SK-N-SH (cell line): Measurements from ENCODE around the gene CINP. TPM values are rescaled to one million over a fixed set of nuclear protein-coding genes. Genes with fewer than 3 reads are reported as not detected.

Experiments used
- CTCF ChIA-PET: fragments of 300-600, 350-600 bp; formaldehyde crosslinking; extraction: SDS; loops from one replicate; lab custom pipeline; 2021; lab: Yijun Ruan, JAX
- POLR2A ChIA-PET: fragments of 350-600 bp; sonication (Branson Sonifier 250); formaldehyde crosslinking; extraction: SDS; loops from one replicate; lab custom pipeline; 2020; ENCODE audit warnings: antibody characterized with exemption, inconsistent platforms; lab: Yijun Ruan, JAX
- DNase-seq: peaks from one replicate; pipeline ENCODE4 v3.0.0; 2012
- H2AFZ ChIP-seq: fragments of 200-600 bp; sonication (generic); 2 replicates; pipeline ENCODE4 v1.8.1; 2016; ENCODE audit warnings: antibody characterized with exemption, mild to moderate bottlenecking, low read depth
- H3F3A ChIP-seq: fragments of 200-600 bp; sonication (generic); replicated peaks from 2 replicates; pipeline ENCODE3; 2016; ENCODE audit warnings: antibody characterized with exemption, mild to moderate bottlenecking; ENCODE audit not compliant: insufficient read depth
- H3K27ac ChIP-seq, 2 experiments: fragments of 200-500 bp in 1 of 2; fragments of 200-600 bp in 1 of 2; sonication (Bioruptor generic) in 1 of 2; sonication (generic), shearing (Covaris generic) in 1 of 2; 2 replicates each; pipeline versions ENCODE4 v1.5.1 to v1.6.1; 2014 to 2016; ENCODE audit warnings: low read depth in 2 of 2, inconsistent platforms in 1 of 2, low read length in 1 of 2, mild to moderate bottlenecking in 1 of 2, mixed read lengths in 1 of 2
- H3K27me3 ChIP-seq: fragments of 200-600 bp; sonication (generic), shearing (Covaris generic); 2 replicates; pipeline ENCODE4 v1.6.1; 2016; ENCODE audit warnings: mixed run types; ENCODE audit not compliant: insufficient read depth
- H3K36me3 ChIP-seq, 2 experiments: fragments of 200-500 bp in 1 of 2; fragments of 200-600 bp in 1 of 2; sonication (Bioruptor generic) in 1 of 2; sonication (generic) in 1 of 2; replicated peaks in 1 of 2; 2 replicates each; pipeline versions ENCODE3 to v1.5.1; 2014 to 2016; ENCODE audit warnings: low read length in 1 of 2, mild to moderate bottlenecking in 1 of 2; ENCODE audit not compliant: insufficient read depth in 2 of 2, control insufficient read depth in 1 of 2
- H3K4me1 ChIP-seq, 2 experiments: fragments of 200-500 bp in 1 of 2; fragments of 200-600 bp in 1 of 2; sonication (Bioruptor generic) in 1 of 2; sonication (generic), shearing (Covaris generic) in 1 of 2; 2 replicates each; pipeline versions ENCODE4 v1.5.1 to v1.6.1; 2014 to 2016; ENCODE audit warnings: low read depth in 1 of 2, low read length in 1 of 2, mixed run types in 1 of 2; ENCODE audit not compliant: insufficient read depth in 2 of 2, control insufficient read depth in 1 of 2
- H3K4me2 ChIP-seq: fragments of 200-600 bp; sonication (generic), shearing (Covaris generic); 2 replicates; pipeline ENCODE4 v1.6.1; 2017; ENCODE audit warnings: mixed run types
- H3K4me3 ChIP-seq, 2 experiments: fragments of 200-500 bp in 1 of 2; fragments of 200-600 bp in 1 of 2; sonication (Bioruptor generic) in 1 of 2; sonication (generic), shearing (Covaris generic) in 1 of 2; 2 replicates each; pipeline versions ENCODE4 v1.5.1 to v1.8.1; 2014 to 2016; ENCODE audit warnings: low read depth in 2 of 2, inconsistent platforms in 1 of 2, low read length in 1 of 2, mild to moderate bottlenecking in 1 of 2, mixed read lengths in 1 of 2, moderate library complexity in 1 of 2
- H3K79me2 ChIP-seq: fragments of 200-600 bp; sonication (generic); 2 replicates; pipeline ENCODE4 v1.8.1; 2017; ENCODE audit warnings: mild to moderate bottlenecking; ENCODE audit not compliant: insufficient read depth
- H3K9ac ChIP-seq: fragments of 200-600 bp; sonication (generic); 2 replicates; pipeline ENCODE4 v1.6.1; 2017; ENCODE audit warnings: mixed run types
- H3K9me2 ChIP-seq: fragments of 200-600 bp; sonication (generic); 2 replicates; pipeline ENCODE4 v1.6.1; 2017; ENCODE audit warnings: mixed run types
- H3K9me3 ChIP-seq: fragments of 200-600 bp; sonication (generic); 2 replicates; pipeline ENCODE4 v1.6.1; 2017; ENCODE audit warnings: mixed run types, mild to moderate bottlenecking, moderate library complexity
- H4K20me1 ChIP-seq: fragments of 200-600 bp; sonication (generic); 2 replicates; pipeline ENCODE4 v1.6.1; 2017; ENCODE audit warnings: mild to moderate bottlenecking, mixed run types; ENCODE audit not compliant: insufficient read depth
- JUND ChIP-seq: IDR thresholded peaks from 2 replicates; pipeline ENCODE4 v1.4.0; 2012
- NFIC ChIP-seq: IDR thresholded peaks from 2 replicates; pipeline ENCODE4 v1.4.0; 2012; ENCODE audit warnings: borderline replicate concordance
- YY1 ChIP-seq: IDR thresholded peaks from 2 replicates; pipeline ENCODE4 v1.4.0; 2012; ENCODE audit warnings: low read depth, mild to moderate bottlenecking
- WGBS: methylation state at CpG from one replicate; pipeline ENCODE4 v1.1.6; 2017; ENCODE audit warnings: low lambda C conversion rate; 5-methylcytosine and 5-hydroxymethylcytosine counted together
- polyA plus RNA-seq, 3 experiments: library from polyadenylated mRNA; depleted of rRNA; stranded (reverse); fragments of >200 nt; gene quantifications; 2 replicates each; pipeline ENCODE4 v1.2.3, GENCODE V29; 2012
- TF ChIP-seq, protein P1 (sequence below): fragments of 200-600 bp; sonication (generic); IDR thresholded peaks from 2 replicates; pipeline ENCODE4 v1.6.1; 2017; ENCODE audit warnings: antibody characterized with exemption, mild to moderate bottlenecking, moderate library complexity
- TF ChIP-seq, protein P2 (sequence below): IDR thresholded peaks from 2 replicates; pipeline ENCODE4 v1.4.0; 2012; ENCODE audit warnings: low read depth, borderline replicate concordance
- TF ChIP-seq, protein P3 (sequence below): fragments of 150-350 bp; IDR thresholded peaks from 2 replicates; pipeline ENCODE4 v1.6.1; 2016; ENCODE audit warnings: mild to moderate bottlenecking, low read depth, low read length
- TF ChIP-seq, protein P4 (sequence below): fragments of 150-350 bp; IDR thresholded peaks from 2 replicates; pipeline ENCODE4 v1.6.1; 2017; ENCODE audit warnings: antibody characterized with exemption, low read length, low read depth, borderline replicate concordance
- TF ChIP-seq, protein P5 (sequence below): IDR thresholded peaks from 2 replicates; pipeline ENCODE4 v1.6.1; 2012; ENCODE audit warnings: mild to moderate bottlenecking, low read depth, low read length, moderate library complexity

Gene CINP
- polyA plus RNA-seq, 1 of the 3 experiments (the other 2 are of a cell fraction): 50.4 TPM

DNA sequence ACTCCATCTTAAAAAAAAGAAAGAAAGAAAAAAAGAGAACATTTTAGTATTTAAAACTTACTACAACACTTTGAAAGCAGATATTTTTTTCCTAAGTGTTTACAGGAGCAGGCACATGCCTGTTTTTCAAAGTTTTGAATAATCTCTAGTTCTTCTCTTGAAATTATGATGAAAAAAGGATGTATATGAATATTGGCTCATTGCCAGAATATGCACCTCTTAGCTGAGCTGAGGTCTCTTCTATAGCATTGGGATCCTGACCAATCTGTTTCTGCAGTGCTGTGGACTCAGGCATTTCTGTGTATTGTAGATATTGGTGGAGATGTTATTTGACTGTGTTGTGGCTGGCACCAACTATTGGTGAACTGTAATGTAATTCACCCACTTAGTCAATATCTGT is 15.0 kb upstream of the CINP start:
- Histone ChIP-seq H3K9ac (no peak overlapping the region), H2AFZ (no peak overlapping the region), H3F3A (no peaks in the 10 kb centered on the region), H3K4me1 (no peaks in the 10 kb centered on the region), H4K20me1 (no peaks in the 10 kb centered on the region), H3K79me2 (peaks cover 13% of the 10 kb centered on the region; the same call in 1 of the 2 replicates), H3K27ac (no peak overlapping the region), H3K4me2 (no peak overlapping the region), H3K9me3 (no peaks in the 10 kb centered on the region), H3K9me2 (no peaks in the 10 kb centered on the region), H3K36me3 (peaks cover 9 to 16% of the 10 kb centered on the region in 2 experiments), H3K27me3 (no peaks in the 10 kb centered on the region), H3K4me3 (no peak overlapping the region)
- ChIA-PET CTCF (interaction anchor here (1.8 kb wide), 1 partner anchor 15 kb away, joined by 4 read pairs; no protein-coding TSS in a partner anchor), POLR2A (no interaction called here)
- no peak for DNase-seq
- TF ChIP-seq, protein P1, sequence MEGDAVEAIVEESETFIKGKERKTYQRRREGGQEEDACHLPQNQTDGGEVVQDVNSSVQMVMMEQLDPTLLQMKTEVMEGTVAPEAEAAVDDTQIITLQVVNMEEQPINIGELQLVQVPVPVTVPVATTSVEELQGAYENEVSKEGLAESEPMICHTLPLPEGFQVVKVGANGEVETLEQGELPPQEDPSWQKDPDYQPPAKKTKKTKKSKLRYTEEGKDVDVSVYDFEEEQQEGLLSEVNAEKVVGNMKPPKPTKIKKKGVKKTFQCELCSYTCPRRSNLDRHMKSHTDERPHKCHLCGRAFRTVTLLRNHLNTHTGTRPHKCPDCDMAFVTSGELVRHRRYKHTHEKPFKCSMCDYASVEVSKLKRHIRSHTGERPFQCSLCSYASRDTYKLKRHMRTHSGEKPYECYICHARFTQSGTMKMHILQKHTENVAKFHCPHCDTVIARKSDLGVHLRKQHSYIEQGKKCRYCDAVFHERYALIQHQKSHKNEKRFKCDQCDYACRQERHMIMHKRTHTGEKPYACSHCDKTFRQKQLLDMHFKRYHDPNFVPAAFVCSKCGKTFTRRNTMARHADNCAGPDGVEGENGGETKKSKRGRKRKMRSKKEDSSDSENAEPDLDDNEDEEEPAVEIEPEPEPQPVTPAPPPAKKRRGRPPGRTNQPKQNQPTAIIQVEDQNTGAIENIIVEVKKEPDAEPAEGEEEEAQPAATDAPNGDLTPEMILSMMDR: no peak
- TF ChIP-seq NFIC: peak; percentile 26; the same call in 1 of the 2 replicates

DNA sequence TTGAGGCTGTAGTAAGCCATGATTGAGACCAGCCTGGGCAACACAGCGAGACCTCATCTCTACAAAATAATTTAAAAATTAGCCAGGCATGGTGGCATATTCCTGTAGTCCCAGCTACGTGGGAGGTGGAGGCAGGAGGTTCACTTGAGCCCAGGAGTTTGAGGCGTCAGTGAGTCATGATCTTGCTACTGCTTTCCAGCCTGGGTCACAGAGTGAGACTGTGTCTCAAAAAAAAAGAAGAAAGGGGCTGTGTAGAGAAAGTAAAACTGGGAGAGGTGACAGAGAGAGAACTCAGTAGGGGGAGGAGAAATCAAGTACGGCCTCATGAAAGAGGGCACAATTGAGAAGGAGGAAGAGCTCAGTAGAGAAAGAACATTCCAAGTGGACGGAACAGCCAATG is 12.4 kb upstream of the CINP start:
- Histone ChIP-seq H3F3A (no peaks in the 10 kb centered on the region), H3K9me2 (no peaks in the 10 kb centered on the region), H3K79me2 (peaks cover 30% of the 10 kb centered on the region; the same call in 1 of the 2 replicates), H4K20me1 (no peaks in the 10 kb centered on the region), H3K4me3 (no peak overlapping the region), H3K4me2 (no peak overlapping the region), H3K9ac (no peak overlapping the region), H3K27ac (no peak overlapping the region), H3K4me1 (no peaks in the 10 kb centered on the region; a peak in 1 of 4 replicates), H3K27me3 (no peaks in the 10 kb centered on the region), H2AFZ (no peak overlapping the region), H3K9me3 (no peaks in the 10 kb centered on the region), H3K36me3 (peaks cover 6 to 16% of the 10 kb centered on the region in 2 experiments)
- no peak for DNase-seq
- ChIA-PET POLR2A (no interaction called here), CTCF (no interaction called here)
- WGBS: 95% methylated on average over 5 of the region's 5 CpGs
- TF ChIP-seq, protein P1: no peak

DNA sequence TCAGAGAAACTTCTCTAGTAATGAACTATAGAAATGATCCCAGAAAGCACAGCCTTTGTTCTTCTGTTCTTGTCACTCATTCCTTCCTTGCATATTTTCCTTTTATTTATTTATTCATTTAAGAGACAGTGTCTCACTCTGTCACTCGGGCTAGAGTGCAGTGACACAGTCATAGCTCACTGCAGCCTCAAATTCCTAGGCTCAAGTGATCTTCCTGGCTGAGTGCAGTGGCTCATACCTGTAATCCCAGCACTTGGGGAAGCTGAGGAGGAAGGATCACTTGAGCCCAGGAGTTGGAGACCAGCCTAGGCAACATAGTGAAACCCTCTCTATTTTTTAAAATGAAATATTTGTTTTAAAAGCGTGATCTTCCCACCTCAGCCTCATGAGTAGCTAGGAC is 11.6 kb upstream of the CINP start:
- no peak overlapping the region for H3K27ac ChIP-seq
- H3K27me3 ChIP-seq: no peaks in the 10 kb centered on the region
- no peaks in the 10 kb centered on the region for H3F3A ChIP-seq
- CTCF ChIA-PET: interaction anchor here (0.6 kb wide), 1 partner anchor 66 kb away, joined by 3 read pairs; no protein-coding TSS in a partner anchor
- TF ChIP-seq, protein P2, sequence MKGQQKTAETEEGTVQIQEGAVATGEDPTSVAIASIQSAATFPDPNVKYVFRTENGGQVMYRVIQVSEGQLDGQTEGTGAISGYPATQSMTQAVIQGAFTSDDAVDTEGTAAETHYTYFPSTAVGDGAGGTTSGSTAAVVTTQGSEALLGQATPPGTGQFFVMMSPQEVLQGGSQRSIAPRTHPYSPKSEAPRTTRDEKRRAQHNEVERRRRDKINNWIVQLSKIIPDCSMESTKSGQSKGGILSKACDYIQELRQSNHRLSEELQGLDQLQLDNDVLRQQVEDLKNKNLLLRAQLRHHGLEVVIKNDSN: no peak
- TF ChIP-seq, protein P3, sequence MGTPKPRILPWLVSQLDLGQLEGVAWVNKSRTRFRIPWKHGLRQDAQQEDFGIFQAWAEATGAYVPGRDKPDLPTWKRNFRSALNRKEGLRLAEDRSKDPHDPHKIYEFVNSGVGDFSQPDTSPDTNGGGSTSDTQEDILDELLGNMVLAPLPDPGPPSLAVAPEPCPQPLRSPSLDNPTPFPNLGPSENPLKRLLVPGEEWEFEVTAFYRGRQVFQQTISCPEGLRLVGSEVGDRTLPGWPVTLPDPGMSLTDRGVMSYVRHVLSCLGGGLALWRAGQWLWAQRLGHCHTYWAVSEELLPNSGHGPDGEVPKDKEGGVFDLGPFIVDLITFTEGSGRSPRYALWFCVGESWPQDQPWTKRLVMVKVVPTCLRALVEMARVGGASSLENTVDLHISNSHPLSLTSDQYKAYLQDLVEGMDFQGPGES: no peak
- TF ChIP-seq JUND (no peak), NFIC (no peak), YY1 (no peak)
- TF ChIP-seq, protein P4, sequence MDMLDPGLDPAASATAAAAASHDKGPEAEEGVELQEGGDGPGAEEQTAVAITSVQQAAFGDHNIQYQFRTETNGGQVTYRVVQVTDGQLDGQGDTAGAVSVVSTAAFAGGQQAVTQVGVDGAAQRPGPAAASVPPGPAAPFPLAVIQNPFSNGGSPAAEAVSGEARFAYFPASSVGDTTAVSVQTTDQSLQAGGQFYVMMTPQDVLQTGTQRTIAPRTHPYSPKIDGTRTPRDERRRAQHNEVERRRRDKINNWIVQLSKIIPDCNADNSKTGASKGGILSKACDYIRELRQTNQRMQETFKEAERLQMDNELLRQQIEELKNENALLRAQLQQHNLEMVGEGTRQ: no peak
- TF ChIP-seq, protein P5, sequence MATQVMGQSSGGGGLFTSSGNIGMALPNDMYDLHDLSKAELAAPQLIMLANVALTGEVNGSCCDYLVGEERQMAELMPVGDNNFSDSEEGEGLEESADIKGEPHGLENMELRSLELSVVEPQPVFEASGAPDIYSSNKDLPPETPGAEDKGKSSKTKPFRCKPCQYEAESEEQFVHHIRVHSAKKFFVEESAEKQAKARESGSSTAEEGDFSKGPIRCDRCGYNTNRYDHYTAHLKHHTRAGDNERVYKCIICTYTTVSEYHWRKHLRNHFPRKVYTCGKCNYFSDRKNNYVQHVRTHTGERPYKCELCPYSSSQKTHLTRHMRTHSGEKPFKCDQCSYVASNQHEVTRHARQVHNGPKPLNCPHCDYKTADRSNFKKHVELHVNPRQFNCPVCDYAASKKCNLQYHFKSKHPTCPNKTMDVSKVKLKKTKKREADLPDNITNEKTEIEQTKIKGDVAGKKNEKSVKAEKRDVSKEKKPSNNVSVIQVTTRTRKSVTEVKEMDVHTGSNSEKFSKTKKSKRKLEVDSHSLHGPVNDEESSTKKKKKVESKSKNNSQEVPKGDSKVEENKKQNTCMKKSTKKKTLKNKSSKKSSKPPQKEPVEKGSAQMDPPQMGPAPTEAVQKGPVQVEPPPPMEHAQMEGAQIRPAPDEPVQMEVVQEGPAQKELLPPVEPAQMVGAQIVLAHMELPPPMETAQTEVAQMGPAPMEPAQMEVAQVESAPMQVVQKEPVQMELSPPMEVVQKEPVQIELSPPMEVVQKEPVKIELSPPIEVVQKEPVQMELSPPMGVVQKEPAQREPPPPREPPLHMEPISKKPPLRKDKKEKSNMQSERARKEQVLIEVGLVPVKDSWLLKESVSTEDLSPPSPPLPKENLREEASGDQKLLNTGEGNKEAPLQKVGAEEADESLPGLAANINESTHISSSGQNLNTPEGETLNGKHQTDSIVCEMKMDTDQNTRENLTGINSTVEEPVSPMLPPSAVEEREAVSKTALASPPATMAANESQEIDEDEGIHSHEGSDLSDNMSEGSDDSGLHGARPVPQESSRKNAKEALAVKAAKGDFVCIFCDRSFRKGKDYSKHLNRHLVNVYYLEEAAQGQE: no peak
- no peak overlapping the region for H3K4me2 ChIP-seq
- no peak overlapping the region for H2AFZ ChIP-seq
- no peaks in the 10 kb centered on the region; a peak in 1 of 4 replicates for H3K4me1 ChIP-seq
- H3K4me3 ChIP-seq: no peak overlapping the region
- H3K9me2 ChIP-seq: no peaks in the 10 kb centered on the region
- H3K36me3 ChIP-seq: peaks cover 4 to 16% of the 10 kb centered on the region in 2 experiments
- POLR2A ChIA-PET: no interaction called here
- WGBS: 88% methylated on average over 2 of the region's 2 CpGs
- H3K9me3 ChIP-seq: no peaks in the 10 kb centered on the region
- no peak overlapping the region for H3K9ac ChIP-seq
- H4K20me1 ChIP-seq: no peaks in the 10 kb centered on the region
- no peak for DNase-seq
- H3K79me2 ChIP-seq: peaks cover 39% of the 10 kb centered on the region
